Lower leg skin (tissue), 3 donors: ENCODE data around the gene ITPRID2.

Source experiments
- POLR2A ChIP-seq, 2 donors: fragments of 450-650 bp; IDR thresholded peaks; one replicate each; pipeline ENCODE4 v1.6.1; 2016 to 2017; ENCODE audit warnings: antibody characterized with exemption in 2 of 2, mild to moderate bottlenecking in 1 of 2, moderate library complexity in 1 of 2
- TF ChIP-seq, protein P1 (sequence below), 3 donors: fragments of 450-650 bp; IDR thresholded peaks; one replicate each; pipeline ENCODE4 v1.5.1; 2016; ENCODE audit warnings: antibody characterized with exemption in 3 of 3, mild to moderate bottlenecking in 3 of 3, moderate library complexity in 2 of 3

DNA sequence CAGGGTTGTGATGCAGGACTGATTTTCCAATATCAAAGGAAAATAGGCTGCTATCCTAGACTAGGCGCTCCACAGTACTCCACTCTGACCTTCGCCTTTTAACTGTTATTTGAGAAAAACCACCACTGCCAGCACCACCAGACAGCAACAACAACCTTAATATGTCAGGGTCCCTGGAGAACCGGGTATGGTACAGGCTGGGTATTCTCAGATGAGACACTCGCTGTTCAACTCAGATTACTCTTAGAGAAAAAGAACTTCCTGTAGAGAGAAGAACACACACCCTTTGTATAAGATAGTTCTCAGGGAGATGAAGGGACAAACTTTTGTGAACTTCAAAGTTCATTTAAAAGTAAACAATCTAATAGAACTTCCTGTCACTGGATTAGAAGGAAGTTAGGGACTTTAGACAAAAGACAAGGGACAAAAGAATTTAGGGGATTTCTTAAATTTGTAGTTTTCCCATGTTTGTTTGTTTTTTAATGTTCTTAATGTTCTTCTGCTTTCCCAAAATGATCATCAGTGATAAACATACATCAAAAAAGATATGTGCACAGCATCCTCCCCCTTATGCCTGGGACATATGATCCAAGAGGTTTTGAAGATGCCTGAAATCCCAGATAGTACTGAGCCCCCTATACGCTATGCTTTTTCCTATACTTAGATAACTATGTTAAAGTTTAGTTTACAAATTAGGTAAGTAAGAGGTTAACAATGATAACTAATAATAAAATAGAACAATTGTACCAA, 52.8 kb downstream of the ITPRID2 start:
- TF ChIP-seq, protein P1, sequence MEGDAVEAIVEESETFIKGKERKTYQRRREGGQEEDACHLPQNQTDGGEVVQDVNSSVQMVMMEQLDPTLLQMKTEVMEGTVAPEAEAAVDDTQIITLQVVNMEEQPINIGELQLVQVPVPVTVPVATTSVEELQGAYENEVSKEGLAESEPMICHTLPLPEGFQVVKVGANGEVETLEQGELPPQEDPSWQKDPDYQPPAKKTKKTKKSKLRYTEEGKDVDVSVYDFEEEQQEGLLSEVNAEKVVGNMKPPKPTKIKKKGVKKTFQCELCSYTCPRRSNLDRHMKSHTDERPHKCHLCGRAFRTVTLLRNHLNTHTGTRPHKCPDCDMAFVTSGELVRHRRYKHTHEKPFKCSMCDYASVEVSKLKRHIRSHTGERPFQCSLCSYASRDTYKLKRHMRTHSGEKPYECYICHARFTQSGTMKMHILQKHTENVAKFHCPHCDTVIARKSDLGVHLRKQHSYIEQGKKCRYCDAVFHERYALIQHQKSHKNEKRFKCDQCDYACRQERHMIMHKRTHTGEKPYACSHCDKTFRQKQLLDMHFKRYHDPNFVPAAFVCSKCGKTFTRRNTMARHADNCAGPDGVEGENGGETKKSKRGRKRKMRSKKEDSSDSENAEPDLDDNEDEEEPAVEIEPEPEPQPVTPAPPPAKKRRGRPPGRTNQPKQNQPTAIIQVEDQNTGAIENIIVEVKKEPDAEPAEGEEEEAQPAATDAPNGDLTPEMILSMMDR (IDR thresholded peaks at IDR 0.05) = no peak
- TF ChIP-seq POLR2A (IDR thresholded peaks at IDR 0.05) = no peak
